NCI-H1694 (cell line): ENCODE data around the gene PRR33.

Source experiments
- DNase-seq: peaks from one replicate; lab custom pipeline; 2025; lab: John Stamatoyannopoulos, UW

The PRR33 gene

DNA sequence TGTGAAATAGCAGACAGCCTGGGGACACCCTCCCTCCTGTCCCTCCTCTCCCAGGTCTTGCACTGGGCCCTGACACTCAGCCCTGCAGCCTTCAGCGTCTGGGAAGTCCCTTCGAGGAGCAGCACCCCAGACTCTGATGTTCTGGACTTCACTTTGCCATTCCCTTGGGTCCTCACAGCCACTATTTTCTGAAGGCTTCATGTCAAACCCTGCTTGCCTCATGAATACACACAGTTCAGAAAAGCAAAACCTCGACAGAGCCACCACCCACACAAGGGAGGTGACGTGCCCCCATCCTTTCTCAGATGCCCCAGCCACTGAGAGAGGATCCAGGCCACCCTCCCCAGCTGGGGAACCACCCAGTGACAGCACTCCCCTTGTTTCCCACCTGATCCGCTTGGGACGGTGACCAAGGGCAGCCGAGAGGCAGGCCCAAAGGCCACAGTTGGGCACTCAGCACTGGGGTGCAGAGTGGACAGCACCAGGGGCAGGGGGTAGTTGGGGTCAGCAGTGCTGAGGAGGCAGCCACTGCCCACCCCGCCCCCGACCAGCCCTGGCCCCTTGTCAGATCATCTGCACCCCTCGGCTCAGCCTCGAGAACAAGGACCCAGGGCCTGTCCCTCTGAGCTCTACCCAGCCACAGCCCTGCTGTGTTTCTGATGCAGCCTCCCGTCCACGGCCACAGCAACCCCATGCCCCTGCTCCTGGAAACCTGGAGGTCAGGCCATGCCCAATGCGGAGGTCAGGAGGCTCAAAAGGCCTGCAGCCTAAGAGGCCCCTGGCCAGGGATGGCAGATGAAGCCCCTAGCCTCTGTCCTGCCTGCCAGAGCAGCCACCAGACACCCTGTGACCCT lies 24.7 kb upstream of the PRR33 start:
- no peak for DNase-seq

- no peak for DNase-seq
These were observed 24.1 kb upstream of the PRR33 start for GRCh38 chr11:1915795-1916131.

DNA sequence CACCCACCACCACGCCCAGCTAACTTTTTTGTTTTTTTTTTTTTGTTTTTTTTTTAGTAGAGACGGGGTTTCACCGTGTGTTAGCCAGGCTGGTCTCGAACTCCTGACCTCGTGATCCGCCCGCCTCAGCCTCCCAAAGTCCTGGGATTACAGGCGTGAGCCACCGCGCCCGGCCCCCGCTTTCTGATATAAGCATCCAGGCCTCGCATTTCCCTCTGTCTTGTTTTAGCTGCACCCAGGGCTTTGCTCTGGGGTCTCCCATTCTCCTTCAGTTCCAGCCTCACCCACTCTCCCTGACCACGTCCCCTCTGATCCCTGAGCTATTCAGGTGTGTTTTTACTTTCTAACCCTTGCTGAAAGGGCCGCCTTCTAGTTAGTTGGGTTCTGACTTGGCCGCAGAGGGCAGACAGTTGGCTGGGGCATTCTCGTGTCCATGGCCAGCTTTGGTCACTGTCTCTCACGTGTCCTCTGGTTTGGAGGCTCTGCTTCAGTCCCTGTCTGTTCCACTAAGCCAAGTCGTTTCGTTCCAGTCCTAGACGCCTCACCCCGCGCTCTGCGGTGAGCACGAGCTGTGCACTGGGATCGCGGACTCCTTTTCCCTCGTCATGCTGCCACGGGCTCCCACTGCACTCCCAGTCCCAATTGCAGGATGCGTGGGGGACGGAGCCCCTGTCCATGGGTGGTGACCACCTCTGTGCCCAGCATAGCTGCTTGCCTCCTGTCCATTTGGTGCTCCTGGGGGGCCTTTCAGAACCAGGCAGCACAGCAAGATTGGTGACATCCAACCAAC lies 21.8 kb upstream of the PRR33 start:
- DNase-seq: no peak

DNA sequence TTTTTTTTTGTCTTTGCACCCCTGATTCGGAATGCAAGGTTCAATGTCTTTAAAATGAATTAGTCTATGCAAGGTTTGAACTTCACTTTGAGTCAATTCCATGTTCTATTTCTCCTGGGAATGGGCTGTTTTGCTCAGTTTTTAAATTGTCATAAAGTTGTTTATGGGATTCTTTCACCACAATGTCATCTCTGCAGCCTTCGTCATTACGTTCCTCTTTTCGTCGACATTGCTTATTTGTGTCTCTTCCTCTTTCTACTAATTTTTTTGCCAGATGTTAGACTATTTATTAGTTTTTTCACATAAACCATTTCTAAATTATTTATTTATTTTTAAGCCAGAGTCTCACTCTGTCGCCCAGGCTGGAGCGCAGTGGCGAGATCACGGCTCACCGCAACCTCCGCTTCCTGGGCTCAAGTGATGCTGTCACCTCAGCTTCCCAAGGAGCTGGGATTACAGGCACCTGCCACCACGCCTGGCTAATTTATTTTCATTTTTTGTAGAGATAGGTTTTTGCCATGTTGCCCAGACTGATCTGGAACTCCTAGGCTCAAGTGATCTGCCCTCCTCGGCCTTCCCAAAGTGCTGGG lies 20.7 kb upstream of the PRR33 start:
- DNase-seq: no peak

DNA sequence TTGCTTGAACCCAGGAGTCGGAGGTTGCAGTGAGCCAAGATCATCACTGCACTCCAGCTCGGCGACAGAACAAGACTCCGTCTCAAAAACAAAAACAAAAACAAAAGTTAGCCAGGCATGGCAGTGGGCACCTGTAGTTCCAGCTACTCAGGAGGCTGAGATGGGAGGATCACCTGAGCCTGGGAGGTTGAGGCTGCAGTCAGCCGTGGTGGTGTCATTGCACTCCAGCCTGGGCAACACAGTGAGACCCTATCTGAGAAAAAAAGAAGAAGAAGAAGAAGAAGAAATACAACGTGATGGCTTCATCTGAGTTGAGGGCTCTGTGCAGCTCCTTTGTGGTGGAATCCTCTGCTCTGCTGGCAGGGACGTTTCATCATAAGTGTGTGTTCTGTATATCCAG lies 17.8 kb upstream of the PRR33 start:
- no peak for DNase-seq

DNA sequence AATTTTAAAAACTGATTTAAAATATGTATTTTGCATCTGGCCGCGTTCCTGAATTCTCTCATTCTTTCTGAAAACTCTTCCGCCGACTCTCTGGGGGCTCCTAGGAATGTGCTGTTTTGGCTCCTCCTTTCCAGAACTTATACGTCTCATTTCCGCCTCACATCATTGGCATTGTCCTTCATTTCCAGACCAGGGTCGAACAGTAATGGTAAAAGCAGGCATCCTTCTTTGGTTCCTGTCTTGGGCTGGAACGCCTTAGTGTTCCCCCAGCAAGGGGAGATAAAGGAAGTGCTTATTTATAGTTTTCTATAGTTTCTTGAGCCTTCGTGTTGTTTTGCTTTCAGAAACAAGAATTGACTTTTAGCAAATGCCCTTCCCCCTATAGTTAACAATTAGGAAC lies 16.9 kb upstream of the PRR33 start:
- DNase-seq: no peak

GRCh38 chr11:1906611-1907423 lies 15.1 kb upstream of the PRR33 start:
- DNase-seq: no peak

- DNase-seq: no peak
These were observed 14.5 kb upstream of the PRR33 start for GRCh38 chr11:1906181-1906580.

DNA sequence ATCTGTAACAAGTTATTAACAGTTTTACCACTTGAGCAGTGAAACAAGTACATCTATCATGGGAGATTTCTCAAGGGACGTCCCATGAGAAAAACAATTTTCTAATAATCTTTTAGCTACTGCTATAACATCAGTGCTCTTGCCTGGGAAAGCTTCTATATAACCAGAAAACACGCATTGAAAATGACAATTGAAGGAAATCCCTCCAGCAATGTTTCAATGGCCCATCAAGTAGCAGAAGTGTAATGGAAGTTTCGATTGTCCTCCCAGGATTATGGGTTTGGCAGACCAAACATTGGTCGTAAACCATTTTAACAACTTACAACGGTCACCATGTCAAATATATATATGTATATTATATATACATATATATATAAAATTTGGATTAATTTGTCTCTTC lies 8.0 kb upstream of the PRR33 start:
- DNase-seq: no peak

GRCh38 chr11:1899090-1899489 lies 7.4 kb upstream of the PRR33 start:
- DNase-seq: no peak

- DNase-seq: no peak
These were observed 5.2 kb upstream of the PRR33 start for GRCh38 chr11:1896923-1897322.

GRCh38 chr11:1896468-1896867 lies 4.8 kb upstream of the PRR33 start:
- DNase-seq: no peak

DNA sequence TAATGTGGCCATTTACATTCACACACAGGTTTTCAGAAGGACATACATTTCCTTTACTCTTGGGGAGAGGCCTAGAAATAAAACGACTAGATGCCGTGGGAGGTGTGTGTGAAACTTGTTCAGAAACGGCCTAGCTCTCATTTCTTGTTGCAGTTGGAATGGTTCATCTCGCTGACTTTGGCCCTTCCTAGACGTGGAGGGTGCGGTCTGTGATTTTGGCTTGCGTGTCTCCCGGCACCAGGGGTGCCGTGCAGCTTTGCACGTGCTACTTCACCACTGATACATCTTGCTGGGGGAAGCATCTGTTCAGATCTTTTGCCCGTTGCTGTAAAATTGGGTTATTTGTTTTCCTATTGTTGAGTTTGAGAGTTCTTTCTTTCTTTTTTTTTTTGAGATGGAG lies 3.1 kb upstream of the PRR33 start:
- DNase-seq: no peak

DNA sequence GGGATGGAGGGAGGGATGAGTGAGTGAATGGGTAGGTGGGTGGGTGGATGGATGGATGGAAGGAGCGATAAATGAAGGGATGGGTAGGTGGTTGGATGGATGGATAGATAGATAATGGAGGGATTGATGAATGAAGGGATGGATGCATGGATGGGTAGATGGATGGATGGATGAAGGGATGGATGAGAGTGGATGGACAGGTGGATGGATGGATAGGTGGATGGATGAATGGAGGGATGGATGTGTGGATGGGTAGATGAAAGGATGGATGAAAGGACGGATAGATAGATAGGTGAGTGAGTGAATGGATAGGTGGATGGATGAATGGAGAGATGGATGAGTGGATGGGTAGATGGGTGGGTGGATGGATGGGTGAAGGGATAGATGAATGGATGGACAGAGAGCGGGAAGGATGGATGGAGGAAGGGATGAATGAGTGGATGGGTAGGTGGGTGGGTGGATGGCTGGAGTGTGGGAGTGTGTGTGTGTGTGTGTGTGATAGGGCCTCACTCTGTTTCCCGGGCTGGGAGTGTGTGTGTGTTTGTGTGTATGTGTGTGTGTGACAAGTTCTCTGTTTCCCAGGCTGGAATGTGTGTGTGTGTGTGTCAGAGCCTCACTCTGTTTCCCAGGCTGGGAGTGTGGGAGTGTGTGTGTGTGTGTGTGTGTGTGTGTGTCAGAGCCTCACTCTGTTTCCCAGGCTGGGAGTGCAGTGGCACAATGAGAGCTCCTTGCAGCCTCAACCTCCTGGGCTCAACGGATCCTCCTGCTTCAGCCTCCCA lies 2.1 kb upstream of the PRR33 start:
- DNase-seq: no peak

DNA sequence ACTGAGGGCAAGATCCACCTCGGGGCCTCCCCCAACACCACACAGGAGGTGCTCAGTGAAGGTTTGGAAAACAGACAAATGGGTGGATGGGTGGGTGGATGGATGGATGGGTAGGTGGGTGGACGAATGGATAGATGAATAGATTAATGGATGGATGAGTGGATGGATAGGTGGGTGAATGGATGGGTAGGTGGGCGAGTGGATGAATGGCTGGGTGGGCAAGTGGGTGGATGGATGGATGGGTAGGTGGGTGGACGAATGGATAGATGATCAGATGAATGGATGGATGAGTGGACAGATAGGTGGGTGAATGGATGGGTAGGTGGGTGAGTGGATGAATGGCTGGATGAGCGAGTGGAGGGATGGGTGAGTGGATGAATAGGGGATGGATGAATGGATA lies 863 bp upstream of the PRR33 start:
- DNase-seq: no peak

DNA sequence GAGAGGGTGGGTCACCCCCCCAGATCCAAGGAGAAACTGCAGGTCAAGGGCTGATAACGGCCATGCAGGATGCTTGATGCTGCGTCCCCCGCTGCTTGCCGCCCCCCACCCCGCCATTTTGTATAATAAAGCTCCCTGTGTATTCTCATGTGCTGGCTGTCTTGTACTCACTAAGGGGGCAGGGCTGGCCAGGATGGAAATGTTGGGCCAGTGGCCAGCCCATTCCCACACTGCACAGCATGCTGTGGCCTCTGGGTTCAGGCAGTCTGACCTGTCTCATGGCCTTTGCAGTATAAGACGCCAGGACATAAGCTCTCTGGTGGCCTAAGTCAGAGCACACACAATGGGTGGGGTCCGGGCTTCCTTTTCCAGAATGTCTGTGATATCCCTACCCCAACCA lies 421 bp upstream of the PRR33 start:
- no peak for DNase-seq

GRCh38 chr11:1890856-1891830 lies 552 bp downstream of the PRR33 start:
- DNase-seq: no peak

GRCh38 chr11:1889941-1890855 lies 1.5 kb downstream of the PRR33 start:
- no peak for DNase-seq

DNA sequence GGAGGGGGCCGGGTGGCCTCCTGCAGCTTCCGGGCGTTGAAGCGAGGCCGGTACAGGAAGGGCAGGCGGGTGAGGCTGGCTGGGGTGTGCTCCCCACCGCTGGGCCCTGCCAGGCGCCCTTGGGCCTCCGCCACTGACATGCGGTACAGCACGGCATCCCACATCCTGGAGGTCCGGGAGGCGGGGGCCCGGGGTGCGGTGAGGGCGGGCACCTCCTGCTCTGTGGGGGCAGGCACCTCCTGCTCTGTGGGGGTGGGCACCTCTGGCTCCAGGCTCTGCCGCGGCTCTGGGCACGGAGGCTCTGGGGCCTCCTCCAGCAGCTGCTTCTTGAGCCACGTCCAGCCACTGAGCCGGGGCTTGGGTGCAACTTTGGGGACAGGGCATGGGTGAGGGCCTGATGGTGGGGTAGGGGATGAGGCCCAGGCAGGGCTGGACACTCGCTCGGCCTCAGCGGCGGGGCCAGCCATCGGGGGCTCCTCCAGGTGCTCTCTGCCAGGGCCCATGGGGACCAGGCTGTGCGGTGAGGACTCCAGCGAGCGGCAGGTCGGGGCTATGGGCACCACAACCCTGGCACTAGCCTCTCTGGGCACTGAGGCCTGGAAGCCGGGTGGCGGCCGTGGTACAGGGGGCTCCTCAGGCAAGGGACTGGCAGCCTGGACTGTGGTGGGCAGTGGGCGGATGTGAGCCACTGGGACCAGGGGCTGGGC lies 2.3 kb downstream of the PRR33 start:
- no peak for DNase-seq
